SK-N-SH treated with all-trans-retinoic acid at 6 μM for 48 hours (cell line): ENCODE results near the gene RSF1.

Experiments used
- ATAC-seq: fragments of 200-7000 bp; cut with Tn5 transposase; 3 replicates; pipeline ENCODE4 v1.9.1; 2020; ENCODE audit warnings: mild to moderate bottlenecking, moderate library complexity
- ARNTL ChIP-seq: fragments of 450-650 bp; formaldehyde crosslinking; IDR thresholded peaks from 2 replicates; pipeline ENCODE4 v1.5.0; 2020; ENCODE audit warnings: low read depth, mild to moderate bottlenecking, moderate library complexity, borderline replicate concordance
- BACH2 ChIP-seq: fragments of 250-450 bp; sonication (Bioruptor Pico); IDR thresholded peaks from 2 replicates; pipeline ENCODE4 v1.9.0; 2021; ENCODE audit warnings: mild to moderate bottlenecking, borderline replicate concordance
- CSDC2 ChIP-seq: fragments of 250-450 bp; sonication (Bioruptor Pico); IDR thresholded peaks from 2 replicates; pipeline ENCODE4 v1.5.0; 2020; ENCODE audit warnings: mild to moderate bottlenecking, moderate library complexity
- ESRRG ChIP-seq: fragments of 250-450 bp; sonication (Bioruptor Pico); IDR thresholded peaks from 2 replicates; pipeline ENCODE4 v1.6.1; 2021; ENCODE audit warnings: mild to moderate bottlenecking
- GLIS3 ChIP-seq: fragments of 250-450 bp; sonication (Bioruptor Pico); IDR thresholded peaks from 2 replicates; pipeline ENCODE4 v1.5.0; 2020; ENCODE audit warnings: mild to moderate bottlenecking, moderate library complexity
- OSR1 ChIP-seq: fragments of 250-450 bp; sonication (Bioruptor Pico); IDR thresholded peaks from 2 replicates; pipeline ENCODE4 v1.8.0; 2022; ENCODE audit warnings: moderate library complexity, mild to moderate bottlenecking, inconsistent platforms
- PATZ1 ChIP-seq: fragments of 250-450 bp; sonication (Bioruptor Pico); IDR thresholded peaks from 2 replicates; pipeline ENCODE4 v1.8.0; 2020; ENCODE audit warnings: mild to moderate bottlenecking, moderate library complexity, borderline replicate concordance
- PPARA ChIP-seq: fragments of 250-450 bp; sonication (Bioruptor Pico); IDR thresholded peaks from 2 replicates; pipeline ENCODE4 v1.5.0; 2020; ENCODE audit warnings: mild to moderate bottlenecking, borderline replicate concordance
- RARB ChIP-seq: fragments of 250-450 bp; sonication (Bioruptor Pico); IDR thresholded peaks from 2 replicates; pipeline ENCODE4 v1.8.0; 2021; ENCODE audit warnings: mild to moderate bottlenecking, moderate library complexity
- SNAI2 ChIP-seq: fragments of 250-450 bp; sonication (Bioruptor Pico); IDR thresholded peaks from 2 replicates; pipeline ENCODE4 v1.5.0; 2020; ENCODE audit warnings: mild to moderate bottlenecking, moderate library complexity
- TCF4 ChIP-seq: fragments of 250-450 bp; sonication (Bioruptor Pico); IDR thresholded peaks from 2 replicates; pipeline ENCODE4 v1.8.0; 2021; ENCODE audit warnings: mild to moderate bottlenecking, moderate library complexity, borderline replicate concordance
- TOX ChIP-seq: fragments of 250-450 bp; sonication (Bioruptor Pico); IDR thresholded peaks from 2 replicates; pipeline ENCODE4 v1.8.0; 2021; ENCODE audit warnings: mild to moderate bottlenecking, moderate library complexity, borderline replicate concordance
- ZC3H10 ChIP-seq: fragments of 250-450 bp; sonication (Bioruptor Pico); IDR thresholded peaks from 2 replicates; pipeline ENCODE4 v1.5.1; 2021; ENCODE audit warnings: mild to moderate bottlenecking, moderate library complexity
- ZFP3 ChIP-seq: fragments of 250-450 bp; sonication (Bioruptor Pico); IDR thresholded peaks from 2 replicates; pipeline ENCODE4 v1.5.0; 2020; ENCODE audit warnings: mild to moderate bottlenecking, moderate library complexity
- ZFP30 ChIP-seq: fragments of 450-650 bp; formaldehyde crosslinking; IDR thresholded peaks from 2 replicates; pipeline ENCODE4 v1.5.0; 2022; ENCODE audit warnings: mild to moderate bottlenecking, moderate library complexity
- ZNF565 ChIP-seq: fragments of 450-650 bp; formaldehyde crosslinking; conservative IDR thresholded peaks from 2 replicates; pipeline ENCODE4 v1.5.0; 2020; ENCODE audit warnings: low read depth, mild to moderate bottlenecking, moderate library complexity
- ZNF70 ChIP-seq: fragments of 450-650 bp; formaldehyde crosslinking; IDR thresholded peaks from 2 replicates; pipeline ENCODE4 v1.5.0; 2020; ENCODE audit warnings: mild to moderate bottlenecking, moderate library complexity
- ZNF8 ChIP-seq: fragments of 450-650 bp; formaldehyde crosslinking; IDR thresholded peaks from 2 replicates; pipeline ENCODE4 v1.5.0; 2020; ENCODE audit warnings: mild to moderate bottlenecking, moderate library complexity
- TF ChIP-seq, protein P1 (sequence below): fragments of 250-450 bp; sonication (Bioruptor Pico); IDR thresholded peaks from 2 replicates; pipeline ENCODE4 v1.5.1; 2021; ENCODE audit warnings: mild to moderate bottlenecking, moderate library complexity
- TF ChIP-seq, protein P2 (sequence below): fragments of 250-450 bp; sonication (Bioruptor Pico); IDR thresholded peaks from 2 replicates; pipeline ENCODE4 v1.8.0; 2021; ENCODE audit warnings: low read depth, mild to moderate bottlenecking, moderate library complexity, borderline replicate concordance
- TF ChIP-seq, protein P3 (sequence below): fragments of 250-450 bp; sonication (Bioruptor Pico); IDR thresholded peaks from 2 replicates; pipeline ENCODE4 v1.5.1; 2020; ENCODE audit warnings: low read depth, mild to moderate bottlenecking, moderate library complexity
- TF ChIP-seq, protein P4 (sequence below): fragments of 250-450 bp; sonication (Bioruptor Pico); IDR thresholded peaks from 2 replicates; pipeline ENCODE4 v1.5.0; 2020; ENCODE audit warnings: mild to moderate bottlenecking, moderate library complexity

RSF1 gene

GRCh38 chr11:77669848-77670511 is 150.5 kb downstream of the RSF1 start:
- no peak for ATAC-seq
- TF ChIP-seq OSR1 (CRISPR knock-in tag) (no peak), TCF4 (CRISPR knock-in tag) (no peak), ARNTL (CRISPR knock-in tag) (no peak), ZNF70 (CRISPR knock-in tag) (no peak), ZFP3 (CRISPR knock-in tag) (no peak), ZNF8 (CRISPR knock-in tag) (no peak), GLIS3 (CRISPR knock-in tag) (no peak), PPARA (CRISPR knock-in tag) (no peak), BACH2 (CRISPR knock-in tag) (no peak), ESRRG (no peak), RARB (CRISPR knock-in tag) (no peak), SNAI2 (CRISPR knock-in tag) (no peak), TOX (no peak), ZFP30 (CRISPR knock-in tag) (no peak), ZNF565 (CRISPR knock-in tag) (no peak), CSDC2 (CRISPR knock-in tag) (no peak)
- TF ChIP-seq, protein P1, sequence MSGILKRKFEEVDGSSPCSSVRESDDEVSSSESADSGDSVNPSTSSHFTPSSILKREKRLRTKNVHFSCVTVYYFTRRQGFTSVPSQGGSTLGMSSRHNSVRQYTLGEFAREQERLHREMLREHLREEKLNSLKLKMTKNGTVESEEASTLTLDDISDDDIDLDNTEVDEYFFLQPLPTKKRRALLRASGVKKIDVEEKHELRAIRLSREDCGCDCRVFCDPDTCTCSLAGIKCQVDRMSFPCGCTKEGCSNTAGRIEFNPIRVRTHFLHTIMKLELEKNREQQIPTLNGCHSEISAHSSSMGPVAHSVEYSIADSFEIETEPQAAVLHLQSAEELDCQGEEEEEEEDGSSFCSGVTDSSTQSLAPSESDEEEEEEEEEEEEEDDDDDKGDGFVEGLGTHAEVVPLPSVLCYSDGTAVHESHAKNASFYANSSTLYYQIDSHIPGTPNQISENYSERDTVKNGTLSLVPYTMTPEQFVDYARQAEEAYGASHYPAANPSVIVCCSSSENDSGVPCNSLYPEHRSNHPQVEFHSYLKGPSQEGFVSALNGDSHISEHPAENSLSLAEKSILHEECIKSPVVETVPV, result no peak
- TF ChIP-seq, protein P2, sequence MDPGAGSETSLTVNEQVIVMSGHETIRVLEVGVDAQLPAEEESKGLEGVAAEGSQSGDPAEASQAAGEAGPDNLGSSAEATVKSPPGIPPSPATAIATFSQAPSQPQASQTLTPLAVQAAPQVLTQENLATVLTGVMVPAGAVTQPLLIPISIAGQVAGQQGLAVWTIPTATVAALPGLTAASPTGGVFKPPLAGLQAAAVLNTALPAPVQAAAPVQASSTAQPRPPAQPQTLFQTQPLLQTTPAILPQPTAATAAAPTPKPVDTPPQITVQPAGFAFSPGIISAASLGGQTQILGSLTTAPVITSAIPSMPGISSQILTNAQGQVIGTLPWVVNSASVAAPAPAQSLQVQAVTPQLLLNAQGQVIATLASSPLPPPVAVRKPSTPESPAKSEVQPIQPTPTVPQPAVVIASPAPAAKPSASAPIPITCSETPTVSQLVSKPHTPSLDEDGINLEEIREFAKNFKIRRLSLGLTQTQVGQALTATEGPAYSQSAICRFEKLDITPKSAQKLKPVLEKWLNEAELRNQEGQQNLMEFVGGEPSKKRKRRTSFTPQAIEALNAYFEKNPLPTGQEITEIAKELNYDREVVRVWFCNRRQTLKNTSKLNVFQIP (CRISPR knock-in tag), result no peak
- TF ChIP-seq, protein P3, sequence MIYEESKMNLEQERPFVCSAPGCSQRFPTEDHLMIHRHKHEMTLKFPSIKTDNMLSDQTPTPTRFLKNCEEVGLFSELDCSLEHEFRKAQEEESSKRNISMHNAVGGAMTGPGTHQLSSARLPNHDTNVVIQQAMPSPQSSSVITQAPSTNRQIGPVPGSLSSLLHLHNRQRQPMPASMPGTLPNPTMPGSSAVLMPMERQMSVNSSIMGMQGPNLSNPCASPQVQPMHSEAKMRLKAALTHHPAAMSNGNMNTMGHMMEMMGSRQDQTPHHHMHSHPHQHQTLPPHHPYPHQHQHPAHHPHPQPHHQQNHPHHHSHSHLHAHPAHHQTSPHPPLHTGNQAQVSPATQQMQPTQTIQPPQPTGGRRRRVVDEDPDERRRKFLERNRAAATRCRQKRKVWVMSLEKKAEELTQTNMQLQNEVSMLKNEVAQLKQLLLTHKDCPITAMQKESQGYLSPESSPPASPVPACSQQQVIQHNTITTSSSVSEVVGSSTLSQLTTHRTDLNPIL, result no peak

DNA sequence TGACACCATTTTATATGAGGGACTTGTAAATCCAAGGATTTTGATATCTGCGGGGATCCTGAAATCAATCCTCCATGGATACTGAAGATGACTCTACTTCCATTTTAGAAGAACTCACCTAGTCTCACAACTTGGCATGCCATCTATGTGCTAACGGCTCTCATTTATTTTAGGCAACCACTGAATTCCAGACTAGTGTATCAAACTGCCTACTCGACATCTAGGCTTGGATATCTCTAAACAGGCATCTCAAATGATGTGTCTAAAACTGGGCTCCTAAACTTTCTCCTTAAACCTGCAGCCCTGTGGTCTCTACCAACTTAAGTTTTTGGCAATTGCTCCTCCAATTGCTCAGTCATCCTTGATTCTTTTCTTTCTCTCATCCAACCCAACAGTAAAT is 151.8 kb downstream of the RSF1 start:
- TF ChIP-seq GLIS3 (CRISPR knock-in tag) (no peak), CSDC2 (CRISPR knock-in tag) (no peak), BACH2 (CRISPR knock-in tag) (no peak), ZFP30 (CRISPR knock-in tag) (no peak), RARB (CRISPR knock-in tag) (no peak), ZC3H10 (CRISPR knock-in tag) (no peak), OSR1 (CRISPR knock-in tag) (no peak)
- TF ChIP-seq, protein P4, sequence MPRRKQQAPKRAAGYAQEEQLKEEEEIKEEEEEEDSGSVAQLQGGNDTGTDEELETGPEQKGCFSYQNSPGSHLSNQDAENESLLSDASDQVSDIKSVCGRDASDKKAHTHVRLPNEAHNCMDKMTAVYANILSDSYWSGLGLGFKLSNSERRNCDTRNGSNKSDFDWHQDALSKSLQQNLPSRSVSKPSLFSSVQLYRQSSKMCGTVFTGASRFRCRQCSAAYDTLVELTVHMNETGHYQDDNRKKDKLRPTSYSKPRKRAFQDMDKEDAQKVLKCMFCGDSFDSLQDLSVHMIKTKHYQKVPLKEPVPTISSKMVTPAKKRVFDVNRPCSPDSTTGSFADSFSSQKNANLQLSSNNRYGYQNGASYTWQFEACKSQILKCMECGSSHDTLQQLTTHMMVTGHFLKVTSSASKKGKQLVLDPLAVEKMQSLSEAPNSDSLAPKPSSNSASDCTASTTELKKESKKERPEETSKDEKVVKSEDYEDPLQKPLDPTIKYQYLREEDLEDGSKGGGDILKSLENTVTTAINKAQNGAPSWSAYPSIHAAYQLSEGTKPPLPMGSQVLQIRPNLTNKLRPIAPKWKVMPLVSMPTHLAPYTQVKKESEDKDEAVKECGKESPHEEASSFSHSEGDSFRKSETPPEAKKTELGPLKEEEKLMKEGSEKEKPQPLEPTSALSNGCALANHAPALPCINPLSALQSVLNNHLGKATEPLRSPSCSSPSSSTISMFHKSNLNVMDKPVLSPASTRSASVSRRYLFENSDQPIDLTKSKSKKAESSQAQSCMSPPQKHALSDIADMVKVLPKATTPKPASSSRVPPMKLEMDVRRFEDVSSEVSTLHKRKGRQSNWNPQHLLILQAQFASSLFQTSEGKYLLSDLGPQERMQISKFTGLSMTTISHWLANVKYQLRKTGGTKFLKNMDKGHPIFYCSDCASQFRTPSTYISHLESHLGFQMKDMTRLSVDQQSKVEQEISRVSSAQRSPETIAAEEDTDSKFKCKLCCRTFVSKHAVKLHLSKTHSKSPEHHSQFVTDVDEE (CRISPR knock-in tag), result no peak
- TF ChIP-seq, all 23 proteins: peak for 0
- ATAC-seq, result no peak

DNA sequence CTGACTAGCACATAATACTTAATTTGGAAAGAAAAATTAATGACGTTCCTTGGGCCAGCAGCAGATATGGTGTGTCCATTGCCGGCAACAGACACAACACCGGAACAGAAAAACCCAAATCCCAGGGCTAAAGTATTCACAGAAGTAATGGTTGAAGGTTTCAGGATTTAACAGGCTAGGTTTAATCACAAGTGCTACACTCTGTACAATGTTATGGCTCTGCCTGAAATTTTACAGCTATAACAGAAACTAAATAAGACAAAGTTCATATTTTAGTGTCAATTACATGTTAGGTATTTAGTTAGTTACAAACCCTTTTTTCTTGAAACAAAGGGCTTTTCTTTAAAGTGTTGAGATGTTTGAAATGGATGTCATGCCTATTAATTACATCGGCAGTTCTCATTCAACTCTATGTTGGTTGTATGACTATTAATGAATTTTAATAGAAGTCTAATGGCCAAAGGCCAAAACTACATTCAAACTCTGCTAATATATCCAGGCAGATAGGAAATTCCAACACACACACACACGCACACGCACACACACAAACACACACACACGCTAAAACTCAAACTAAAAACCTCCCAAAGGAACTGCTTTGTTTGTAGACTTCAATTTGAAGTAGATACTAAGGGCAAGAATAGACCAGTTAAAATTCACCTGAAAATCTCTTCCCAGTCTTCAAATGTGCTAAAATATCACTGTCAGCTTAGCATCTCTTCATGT is 155.1 kb downstream of the RSF1 start:
- no peak for ATAC-seq
- no peak for TF ChIP-seq BACH2 (CRISPR knock-in tag)
- TF ChIP-seq ZNF70 (CRISPR knock-in tag), result no peak
- TF ChIP-seq ZFP30 (CRISPR knock-in tag), result no peak
- TF ChIP-seq PATZ1, result no peak
- TF ChIP-seq TCF4 (CRISPR knock-in tag), result no peak
- no peak for TF ChIP-seq ARNTL (CRISPR knock-in tag)
- no peak for TF ChIP-seq ZFP3 (CRISPR knock-in tag)
- TF ChIP-seq OSR1 (CRISPR knock-in tag), result no peak
- TF ChIP-seq GLIS3 (CRISPR knock-in tag), result no peak
- no peak for TF ChIP-seq PPARA (CRISPR knock-in tag)
- TF ChIP-seq, protein P2 (CRISPR knock-in tag), result no peak
- TF ChIP-seq, protein P3, result no peak
- TF ChIP-seq RARB (CRISPR knock-in tag), result no peak
- TF ChIP-seq CSDC2 (CRISPR knock-in tag), result no peak
